ENCODE results near the gene ECT2.
"Not testable (repeated sequence)": the region's sequence is repeated elsewhere in the genome, so short reads cannot be mapped to it uniquely, and the experiment has no call there.

Gene ECT2

GRCh38 chr3:172735014-172735413 lies 15.5 kb upstream of the ECT2 start:
- DNase-seq (ENCODE audit: low read depth in 2 of 2), result no peak

GRCh38 chr3:172739462-172739861 lies 11.1 kb upstream of the ECT2 start:
- DNase-seq (ENCODE audit: low read depth in 2 of 2), result no peak

- DNase-seq (ENCODE audit: low read depth in 2 of 2), result no peak
Measured at GRCh38 chr3:172746475-172746874, 4.1 kb upstream of the ECT2 start.

GRCh38 chr3:172749230-172749965 lies 1.1 kb upstream of the ECT2 start:
- DNase-seq (ENCODE audit: low read depth in 2 of 2), result no peak

- peak in 1 of 2 donors; percentile 2 for DNase-seq (ENCODE audit: low read depth in 2 of 2)
Measured at GRCh38 chr3:172750069-172750367, 508 bp upstream of the ECT2 start.

GRCh38 chr3:172751175-172751704 lies 714 bp downstream of the ECT2 start:
- DNase-seq (ENCODE audit: low read depth in 2 of 2), result peak in 1 of 2 donors; percentile 5

GRCh38 chr3:172752651-172753050 lies 2.1 kb downstream of the ECT2 start:
- DNase-seq (ENCODE audit: low read depth in 2 of 2), result no peak

- DNase-seq (ENCODE audit: low read depth in 2 of 2), result no peak
Measured at GRCh38 chr3:172753125-172753524, 2.6 kb downstream of the ECT2 start.

- not testable (repeated sequence) for DNase-seq (ENCODE audit: low read depth in 2 of 2)
Measured at GRCh38 chr3:172760416-172760815, 9.9 kb downstream of the ECT2 start.

GRCh38 chr3:172766241-172766640 lies 15.7 kb downstream of the ECT2 start:
- no peak for DNase-seq (ENCODE audit: low read depth in 2 of 2)

GRCh38 chr3:172766718-172767405 lies 16.3 kb downstream of the ECT2 start:
- DNase-seq (ENCODE audit: low read depth in 2 of 2), result no peak

- no peak for DNase-seq (ENCODE audit: low read depth in 2 of 2)
Measured at GRCh38 chr3:172770382-172770781, 19.9 kb downstream of the ECT2 start.

- no peak for DNase-seq (ENCODE audit: low read depth in 2 of 2)
Measured at GRCh38 chr3:172771672-172772071, 21.1 kb downstream of the ECT2 start.

- no peak for DNase-seq (ENCODE audit: low read depth in 2 of 2)
Measured at GRCh38 chr3:172776049-172776717, 25.7 kb downstream of the ECT2 start.

GRCh38 chr3:172777901-172778300 lies 27.4 kb downstream of the ECT2 start:
- DNase-seq (ENCODE audit: low read depth in 2 of 2), result no peak

GRCh38 chr3:172782235-172782634 lies 31.7 kb downstream of the ECT2 start:
- no peak for DNase-seq (ENCODE audit: low read depth in 2 of 2)

- no peak for DNase-seq (ENCODE audit: low read depth in 2 of 2)
Measured at GRCh38 chr3:172786036-172786435, 35.5 kb downstream of the ECT2 start.

- no peak for DNase-seq (ENCODE audit: low read depth in 2 of 2)
Measured at GRCh38 chr3:172787019-172787418, 36.5 kb downstream of the ECT2 start.

GRCh38 chr3:172787746-172788145 lies 37.2 kb downstream of the ECT2 start:
- no peak for DNase-seq (ENCODE audit: low read depth in 2 of 2)

GRCh38 chr3:172799246-172799645 lies 48.7 kb downstream of the ECT2 start:
- no peak for DNase-seq (ENCODE audit: low read depth in 2 of 2)

GRCh38 chr3:172800156-172800555 lies 49.6 kb downstream of the ECT2 start:
- no peak for DNase-seq (ENCODE audit: low read depth in 2 of 2)

- no peak for DNase-seq (ENCODE audit: low read depth in 2 of 2)
Measured at GRCh38 chr3:172803489-172803888, 53.0 kb downstream of the ECT2 start.

- no peak for DNase-seq (ENCODE audit: low read depth in 2 of 2)
Measured at GRCh38 chr3:172804323-172804722, 53.8 kb downstream of the ECT2 start.
